GM19463 (cell line): ENCODE data around the gene TFDP1.

Experiments
- ATAC-seq: cut with Tn5 transposase; IDR thresholded peaks from one replicate; pipeline ENCODE4 v1.9.1; 2021; ENCODE audit warnings: mild to moderate bottlenecking, moderate library complexity; ENCODE audit not compliant: unreplicated experiment

The TFDP1 gene

GRCh38 chr13:113646921-113647340 is 62.4 kb downstream of the TFDP1 start:
- no peak for ATAC-seq

DNA sequence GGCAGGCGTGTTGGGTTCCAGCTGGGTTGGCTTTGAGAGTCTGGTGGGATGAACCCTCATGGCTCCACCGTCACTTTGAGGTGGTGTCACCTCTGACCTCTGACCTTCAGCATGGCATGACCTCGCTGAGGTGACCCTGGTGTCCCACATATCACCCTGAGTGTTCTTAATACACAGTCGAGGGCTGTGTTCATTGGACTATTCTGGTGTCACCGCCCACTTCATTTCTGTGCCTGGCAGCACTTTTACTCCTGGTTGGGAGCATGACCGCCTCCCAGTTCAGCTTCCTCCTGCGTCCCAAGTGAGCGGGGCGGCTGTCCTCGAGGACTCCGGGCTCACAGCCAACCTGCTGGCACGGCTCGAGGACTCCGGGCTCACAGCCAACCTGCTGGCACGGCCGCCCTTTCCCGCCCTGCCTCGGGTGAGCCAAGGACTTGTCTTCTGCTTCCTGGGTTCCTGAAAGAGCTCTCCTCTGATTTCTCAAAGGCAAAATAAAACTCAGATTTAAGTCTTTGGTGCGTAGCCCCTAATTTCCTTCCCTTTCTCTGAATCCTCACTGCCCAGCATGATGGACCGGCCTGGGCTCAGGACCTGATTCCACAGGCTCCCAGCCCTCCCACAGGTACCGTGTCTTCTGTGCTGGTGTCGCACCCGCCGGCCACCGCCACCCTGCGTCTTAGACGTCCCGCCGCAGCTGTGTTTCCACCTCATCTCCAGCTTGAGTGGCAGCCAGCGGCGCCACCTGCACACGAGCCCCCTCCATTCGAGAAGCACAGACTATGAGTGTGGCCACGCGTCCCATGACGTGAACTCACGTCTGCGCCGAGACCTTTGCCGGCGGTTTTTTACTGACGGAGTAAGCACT is 63.0 kb downstream of the TFDP1 start:
- ATAC-seq = no peak

DNA sequence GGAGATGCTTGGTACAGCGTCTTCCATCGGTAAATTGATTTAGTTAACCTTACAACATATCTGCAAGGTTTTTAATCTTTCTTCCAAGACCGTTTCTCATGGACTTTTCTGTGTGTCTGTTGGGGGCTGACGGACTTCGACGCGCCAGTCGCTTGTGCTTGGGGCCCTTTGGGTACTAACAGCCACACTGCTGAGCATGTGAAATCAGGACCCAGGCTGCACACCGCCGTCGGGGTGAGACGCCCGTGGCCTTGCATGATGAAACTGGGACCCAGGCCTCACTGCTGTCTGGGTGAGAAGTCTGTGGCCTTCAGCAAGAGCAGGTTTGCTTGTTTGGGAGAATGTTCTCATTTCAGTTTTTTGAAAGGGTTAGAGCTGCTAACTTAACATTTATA is 63.7 kb downstream of the TFDP1 start:
- no peak for ATAC-seq

- no peak for ATAC-seq
Measured at GRCh38 chr13:113649212-113649611, 64.7 kb downstream of the TFDP1 start.

GRCh38 chr13:113650275-113650674 is 65.7 kb downstream of the TFDP1 start:
- no peak for ATAC-seq

DNA sequence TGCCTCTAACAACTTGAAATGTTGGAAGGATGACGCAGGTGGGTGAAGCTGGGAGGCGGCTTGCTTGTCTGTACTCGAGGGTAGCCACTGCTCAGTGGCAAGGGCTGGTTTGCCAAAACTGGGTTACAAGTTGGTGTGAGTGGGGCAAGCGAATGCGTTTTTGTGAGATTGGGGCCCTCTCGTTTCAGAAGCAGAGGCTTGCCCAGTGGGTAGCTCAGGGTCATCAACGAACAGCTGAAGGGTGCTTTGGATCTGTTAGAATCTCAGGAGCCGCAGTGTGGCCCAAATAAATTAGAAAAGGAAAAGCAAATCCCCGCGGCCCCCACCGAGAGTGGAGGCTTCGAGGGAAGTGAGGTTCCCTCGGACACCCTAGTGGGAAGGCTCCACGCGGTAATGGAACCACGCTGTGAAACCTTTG is 66.2 kb downstream of the TFDP1 start:
- ATAC-seq = no peak

GRCh38 chr13:113651511-113652403 is 67.2 kb downstream of the TFDP1 start:
- no peak for ATAC-seq

GRCh38 chr13:113652404-113653263 is 68.1 kb downstream of the TFDP1 start:
- no peak for ATAC-seq

DNA sequence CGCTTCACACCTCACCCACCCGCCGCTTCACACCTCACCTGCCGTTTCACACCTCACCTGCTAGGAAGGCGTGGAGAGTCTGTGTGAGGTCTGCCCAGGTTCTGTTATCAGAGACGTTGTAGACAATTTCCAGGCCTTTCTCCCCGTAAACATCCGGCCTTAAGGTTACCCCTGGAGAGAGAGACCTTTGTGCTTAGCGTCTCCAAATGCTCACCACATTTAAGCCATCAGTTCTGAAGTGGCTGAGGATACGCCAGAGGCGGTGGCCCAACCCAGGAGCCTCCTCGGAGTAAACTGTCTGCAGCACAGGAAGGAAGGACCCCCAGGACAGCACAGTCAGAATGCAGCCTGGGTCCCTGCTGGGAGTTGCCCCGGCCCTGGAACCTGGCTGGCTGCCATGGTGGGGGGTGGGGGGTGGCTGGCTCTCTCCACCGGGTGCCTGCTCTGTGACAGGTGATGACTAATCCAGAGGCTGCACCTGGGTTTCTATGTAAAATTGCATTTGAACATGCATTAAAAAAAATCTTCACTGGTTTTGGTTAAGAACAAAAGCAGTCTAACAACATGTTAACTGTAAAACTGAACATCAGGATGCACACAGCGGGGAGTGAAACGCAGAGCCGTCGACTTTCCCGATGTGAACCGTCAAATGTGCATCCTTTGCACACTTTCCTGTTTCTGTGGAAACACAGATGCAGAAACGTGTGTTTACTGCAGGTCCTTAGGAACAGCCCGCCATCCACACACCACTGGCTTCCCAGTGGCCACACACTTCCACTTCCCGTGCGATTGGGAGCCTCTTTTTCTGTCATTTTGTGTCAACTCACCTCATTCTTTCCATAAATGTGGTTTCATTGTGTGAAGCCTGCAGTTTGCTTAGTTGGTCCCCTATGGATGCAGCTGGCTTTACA is 69.0 kb downstream of the TFDP1 start:
- ATAC-seq = no peak

GRCh38 chr13:113654175-113654560 is 69.6 kb downstream of the TFDP1 start:
- no peak for ATAC-seq

GRCh38 chr13:113654591-113655345 is 70.2 kb downstream of the TFDP1 start:
- ATAC-seq = no peak

GRCh38 chr13:113655346-113656002 is 70.9 kb downstream of the TFDP1 start:
- no peak for ATAC-seq

- no peak for ATAC-seq
Measured at GRCh38 chr13:113656003-113656588, 71.5 kb downstream of the TFDP1 start.

GRCh38 chr13:113656831-113657671 is 72.5 kb downstream of the TFDP1 start:
- ATAC-seq = no peak

DNA sequence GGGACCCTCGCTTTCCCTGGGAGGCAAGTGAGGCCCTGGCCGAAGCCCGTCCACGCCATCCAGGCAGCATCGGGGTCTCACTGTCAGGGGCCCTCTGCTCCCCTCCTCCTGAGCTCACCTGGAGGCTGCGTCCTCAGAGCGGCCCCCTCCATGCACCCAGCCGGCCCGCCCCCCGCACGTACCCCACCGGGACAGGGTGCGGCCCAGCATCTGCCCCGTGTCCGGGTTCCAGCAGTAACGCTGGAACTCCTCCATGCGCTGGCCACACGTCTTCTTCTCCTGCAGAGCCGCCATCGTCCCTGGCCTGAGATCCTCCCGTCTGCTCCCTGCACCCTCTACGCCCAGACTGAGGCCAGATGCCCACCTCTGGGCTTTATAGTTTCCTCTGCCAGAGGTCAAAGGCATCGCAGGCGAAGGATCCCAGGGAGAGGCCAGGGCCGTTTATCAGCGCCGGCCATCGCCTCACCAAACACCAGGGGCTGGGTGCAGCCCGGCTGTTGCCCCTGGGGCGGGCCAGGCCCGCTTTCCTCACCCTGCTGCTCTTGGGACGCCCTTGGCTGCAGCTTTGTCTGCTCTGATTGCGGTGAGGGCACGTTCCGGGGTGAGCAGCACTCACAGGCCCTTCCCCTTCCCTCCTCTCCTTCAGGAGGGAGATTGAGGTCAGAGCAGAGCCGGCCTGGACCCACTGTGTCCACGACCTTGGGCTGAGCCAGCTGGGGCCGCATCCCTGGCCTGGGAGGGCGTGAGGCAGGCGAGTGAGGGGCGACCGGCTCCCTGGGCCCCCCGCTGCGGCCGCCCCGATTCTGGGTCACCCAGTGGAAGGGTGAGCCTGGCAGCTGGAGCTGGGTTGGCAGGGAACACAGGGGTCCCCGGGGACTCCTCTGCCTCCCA is 73.5 kb downstream of the TFDP1 start, which contains the start of gene ATP4B:
Gene ATP4B (minus strand): TSS at position 348 of the 891 bp plus-strand sequence. CDS start 54 bp downstream, at position 294.
- ATAC-seq = no peak

DNA sequence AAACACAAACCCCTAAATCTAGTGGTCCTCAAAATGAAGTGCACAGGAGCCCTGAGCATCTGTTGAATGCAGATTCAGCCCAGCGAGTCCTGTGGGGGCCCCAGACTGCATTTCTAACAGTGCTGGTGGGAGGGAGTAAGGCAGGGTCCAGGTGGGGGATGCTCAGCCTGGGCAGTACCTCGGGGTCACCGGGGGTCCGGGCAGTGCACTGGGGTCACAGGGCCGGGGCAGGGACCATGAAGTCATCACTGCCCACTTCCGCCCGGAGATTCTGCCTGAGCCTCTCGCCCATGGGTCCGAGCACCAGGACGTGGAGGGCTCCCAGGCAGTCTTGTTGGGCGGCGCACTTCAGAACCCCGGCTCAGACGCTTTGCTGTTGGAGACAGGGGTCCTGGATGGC is 74.3 kb downstream of the TFDP1 start:
- no peak for ATAC-seq
